Natural killer cell (primary cell): ENCODE results near the gene PTPRK. TPM values are rescaled to one million over a fixed set of nuclear protein-coding genes. Genes with fewer than 3 reads are reported as not detected.

ENCODE experiments used
- ATAC-seq, 3 donors: fragments of 150-1000 bp in 2 of 3; fragments of 200-7000 bp in 1 of 3; cut with Tn5 transposase; 1 replicate in 1 of 3; 2 replicates in 2 of 3; pipeline ENCODE4 v1.10.0; 2021; ENCODE audit warnings: mild to moderate bottlenecking in 2 of 3, moderate library complexity in 2 of 3
- DNase-seq, 2 donors: peaks; one replicate each; pipeline versions ENCODE4 v3.0.0 to v3.0.0-alpha.2; 2013 to 2021; ENCODE audit warnings: mixed read lengths in 1 of 2
- H3K27ac ChIP-seq: one replicate; pipeline ENCODE4 v1.5.1; 2013; ENCODE audit warnings: mild to moderate bottlenecking, low read length
- H3K27me3 ChIP-seq: one replicate; pipeline ENCODE4 v1.6.1; 2013; ENCODE audit warnings: low read length; ENCODE audit not compliant: control insufficient read depth, insufficient read depth
- H3K36me3 ChIP-seq: one replicate; pipeline ENCODE4 v1.6.1; 2013; ENCODE audit warnings: low read length; ENCODE audit not compliant: control insufficient read depth, insufficient read depth
- H3K4me1 ChIP-seq: one replicate; pipeline ENCODE4 v1.6.1; 2013; ENCODE audit warnings: low read length; ENCODE audit not compliant: control insufficient read depth, insufficient read depth
- H3K4me3 ChIP-seq: one replicate; pipeline ENCODE4 v1.5.1; 2013; ENCODE audit warnings: low read length
- H3K9me3 ChIP-seq: one replicate; pipeline ENCODE4 v1.6.1; 2013; ENCODE audit warnings: low read length; ENCODE audit not compliant: control insufficient read depth, insufficient read depth
- H3K27ac Mint-ChIP-seq, 2 donors: one replicate each; pipeline ENCODE4 v1.8.0; 2022; ENCODE audit warnings: mild to moderate bottlenecking in 2 of 2, mixed read lengths in 2 of 2, moderate library complexity in 1 of 2
- H3K27me3 Mint-ChIP-seq, 2 donors: one replicate each; pipeline ENCODE4 v1.8.0; 2022; ENCODE audit warnings: low read depth in 2 of 2, mixed read lengths in 2 of 2
- H3K36me3 Mint-ChIP-seq: one replicate; pipeline ENCODE4 v1.8.0; 2022; ENCODE audit warnings: mixed read lengths
- H3K4me1 Mint-ChIP-seq, 2 donors: one replicate each; pipeline ENCODE4 v1.8.0; 2022; ENCODE audit warnings: mixed read lengths in 2 of 2
- H3K4me3 Mint-ChIP-seq: one replicate; pipeline ENCODE4 v1.8.0; 2022; ENCODE audit warnings: mild to moderate bottlenecking, moderate library complexity, mixed read lengths
- H3K9me3 Mint-ChIP-seq, 2 donors: one replicate each; pipeline ENCODE4 v1.8.0; 2022; ENCODE audit warnings: mixed read lengths in 2 of 2
- WGBS: methylation state at CpG from one replicate; pipeline ENCODE4 v1.1.7; 2013; ENCODE audit warnings: missing lambda C conversion rate; ENCODE audit not compliant: insufficient coverage; 5-methylcytosine and 5-hydroxymethylcytosine counted together
- intact Hi-C: fragments of 100-400 bp; cut with micrococcal nuclease; formaldehyde crosslinking; loops from one replicate; pipeline ENCODE4 v1.14.2; 2022
- total RNA-seq, 4 donors: library from RNA; stranded (reverse); fragments of 120-200 nt in 1 of 4; gene quantifications; one replicate each; pipeline versions ENCODE4 v1.2.3 to v1.2.4, GENCODE V29; 2013 to 2022
- TF ChIP-seq, protein P1 (sequence below): fragments of 200-600 bp; IDR thresholded peaks from one replicate; pipeline ENCODE4 v1.8.0; 2022; ENCODE audit warnings: antibody characterized with exemption

The PTPRK gene
- total RNA-seq, 3 donors from 2014 or later (not counting 1 experiment from before 2014, with no cell fraction given), result 0.14 to 1.2 (median 0.95) TPM

GRCh38 chr6:127956956-127957355, 563.4 kb downstream of the PTPRK start:
- H3K27ac ChIP-seq, result no peak overlapping the region
- no peaks in the 10 kb centered on the region for H3K27me3 ChIP-seq
- H3K36me3 ChIP-seq, result no peaks in the 10 kb centered on the region
- DNase-seq (no peak), ATAC-seq (no peak)
- H3K4me1 ChIP-seq, result peaks cover 7% of the 10 kb centered on the region
- TF ChIP-seq, protein P1, sequence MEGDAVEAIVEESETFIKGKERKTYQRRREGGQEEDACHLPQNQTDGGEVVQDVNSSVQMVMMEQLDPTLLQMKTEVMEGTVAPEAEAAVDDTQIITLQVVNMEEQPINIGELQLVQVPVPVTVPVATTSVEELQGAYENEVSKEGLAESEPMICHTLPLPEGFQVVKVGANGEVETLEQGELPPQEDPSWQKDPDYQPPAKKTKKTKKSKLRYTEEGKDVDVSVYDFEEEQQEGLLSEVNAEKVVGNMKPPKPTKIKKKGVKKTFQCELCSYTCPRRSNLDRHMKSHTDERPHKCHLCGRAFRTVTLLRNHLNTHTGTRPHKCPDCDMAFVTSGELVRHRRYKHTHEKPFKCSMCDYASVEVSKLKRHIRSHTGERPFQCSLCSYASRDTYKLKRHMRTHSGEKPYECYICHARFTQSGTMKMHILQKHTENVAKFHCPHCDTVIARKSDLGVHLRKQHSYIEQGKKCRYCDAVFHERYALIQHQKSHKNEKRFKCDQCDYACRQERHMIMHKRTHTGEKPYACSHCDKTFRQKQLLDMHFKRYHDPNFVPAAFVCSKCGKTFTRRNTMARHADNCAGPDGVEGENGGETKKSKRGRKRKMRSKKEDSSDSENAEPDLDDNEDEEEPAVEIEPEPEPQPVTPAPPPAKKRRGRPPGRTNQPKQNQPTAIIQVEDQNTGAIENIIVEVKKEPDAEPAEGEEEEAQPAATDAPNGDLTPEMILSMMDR, result no peak
- no peak overlapping the region for H3K4me3 ChIP-seq
- intact Hi-C loops, result no loop called here
- no peaks in the 10 kb centered on the region for H3K27me3 Mint-ChIP-seq
- H3K27ac Mint-ChIP-seq, result no peak overlapping the region
- peaks cover 0 to under 1% of the 10 kb centered on the region in 2 donors for H3K9me3 Mint-ChIP-seq
- H3K4me1 Mint-ChIP-seq, result peaks cover 10 to 12% of the 10 kb centered on the region in 2 donors
- no peaks in the 10 kb centered on the region for H3K36me3 Mint-ChIP-seq
- WGBS, result 92% methylated on average over 2 of the region's 2 CpGs
- H3K9me3 ChIP-seq, result no peaks in the 10 kb centered on the region
- H3K4me3 Mint-ChIP-seq, result no peak overlapping the region

- Histone ChIP-seq H3K27me3 (no peaks in the 10 kb centered on the region), H3K4me1 (peaks cover 11% of the 10 kb centered on the region), H3K4me3 (no peak overlapping the region), H3K36me3 (no peaks in the 10 kb centered on the region), H3K27ac (no peak overlapping the region), H3K9me3 (no peaks in the 10 kb centered on the region)
- Mint-ChIP-seq H3K4me1 (peaks cover 16 to 18% of the 10 kb centered on the region in 2 donors), H3K27ac (no peak overlapping the region), H3K4me3 (no peak overlapping the region), H3K9me3 (peaks cover 0 to 3% of the 10 kb centered on the region in 2 donors), H3K27me3 (no peaks in the 10 kb centered on the region), H3K36me3 (no peaks in the 10 kb centered on the region)
- intact Hi-C loops, result no loop called here
- ATAC-seq (no peak), DNase-seq (no peak)
- TF ChIP-seq, protein P1, result no peak
- 96% methylated on average over 5 of the region's 6 CpGs for WGBS
Measured at GRCh38 chr6:127956260-127956888, 564.0 kb downstream of the PTPRK start.

DNA sequence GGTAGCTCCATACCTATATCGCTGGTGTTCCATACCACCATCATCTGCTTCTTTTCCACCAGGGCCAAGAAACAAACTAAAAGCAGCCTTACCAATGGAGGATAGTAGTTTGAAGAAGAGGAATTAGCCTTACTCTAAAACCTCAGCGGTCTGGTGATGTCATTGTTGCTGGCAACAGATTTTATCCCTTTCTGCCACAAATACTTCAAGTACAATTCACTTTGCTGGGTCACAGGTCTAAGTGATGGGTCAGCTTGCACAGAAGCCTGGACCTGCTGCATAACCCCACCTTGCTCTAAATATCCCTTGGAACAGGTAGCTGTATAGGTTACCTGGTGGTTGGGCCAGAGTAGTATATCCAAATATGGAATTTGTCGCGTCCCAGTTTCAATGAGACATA, 566.3 kb downstream of the PTPRK start:
- no peak overlapping the region for H3K4me3 Mint-ChIP-seq
- H3K9me3 ChIP-seq, result no peaks in the 10 kb centered on the region
- peaks cover 18% of the 10 kb centered on the region for H3K4me1 ChIP-seq

More for the DNA sequence above, 566.3 kb downstream of the PTPRK start:
- H3K9me3 Mint-ChIP-seq, result peaks cover 0 to 3% of the 10 kb centered on the region in 2 donors
- no peaks in the 10 kb centered on the region for H3K36me3 Mint-ChIP-seq
- no peak overlapping the region for H3K27ac ChIP-seq
- TF ChIP-seq, protein P1, result no peak
- no peaks in the 10 kb centered on the region for H3K27me3 ChIP-seq
- H3K4me3 ChIP-seq, result no peak overlapping the region
- H3K27me3 Mint-ChIP-seq, result no peaks in the 10 kb centered on the region
- 93% methylated on average over 4 of the region's 4 CpGs for WGBS
- intact Hi-C loops, result no loop called here
- H3K4me1 Mint-ChIP-seq, result peaks cover 34 to 41% of the 10 kb centered on the region in 2 donors
- no peak for ATAC-seq
- no peak overlapping the region for H3K27ac Mint-ChIP-seq
- no peaks in the 10 kb centered on the region for H3K36me3 ChIP-seq
- no peak for DNase-seq
